PC-3 (cell line): ENCODE results near the gene LRRC61.

ENCODE experiments used
- EZH2 ChIP-seq: fragments of 300-600 bp; sonication (generic); IDR thresholded peaks from one replicate; pipeline ENCODE4 v1.6.1; 2017; ENCODE audit warnings: antibody characterized with exemption, mild to moderate bottlenecking, low read length; ENCODE audit not compliant: unreplicated experiment
- TF ChIP-seq, protein P1 (sequence below): fragments of 300-600 bp; sonication (generic); conservative IDR thresholded peaks from 2 replicates; pipeline ENCODE4 v1.5.1; 2017; ENCODE audit warnings: antibody characterized with exemption, low read depth, mild to moderate bottlenecking, low read length

DNA sequence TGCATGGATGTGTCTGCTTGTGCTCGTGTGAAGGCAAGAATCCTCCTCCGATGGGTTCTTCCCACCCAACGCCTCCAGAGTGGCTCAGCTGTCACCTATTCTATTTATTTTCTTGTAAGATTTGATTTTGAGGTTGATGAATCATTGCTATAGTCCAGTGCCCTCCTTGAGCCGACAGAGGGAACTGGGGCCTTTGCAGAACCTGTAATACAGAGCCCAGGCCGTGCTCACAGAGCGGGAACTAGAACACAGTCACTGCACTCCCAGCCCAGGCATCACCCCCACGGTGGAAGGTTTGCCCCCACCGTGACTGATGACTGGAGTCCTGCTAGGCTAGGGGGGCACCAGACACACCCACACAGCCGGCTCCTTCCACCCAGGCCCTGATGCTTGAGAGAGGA is 16.3 kb downstream of the LRRC61 start:
- TF ChIP-seq, protein P1, sequence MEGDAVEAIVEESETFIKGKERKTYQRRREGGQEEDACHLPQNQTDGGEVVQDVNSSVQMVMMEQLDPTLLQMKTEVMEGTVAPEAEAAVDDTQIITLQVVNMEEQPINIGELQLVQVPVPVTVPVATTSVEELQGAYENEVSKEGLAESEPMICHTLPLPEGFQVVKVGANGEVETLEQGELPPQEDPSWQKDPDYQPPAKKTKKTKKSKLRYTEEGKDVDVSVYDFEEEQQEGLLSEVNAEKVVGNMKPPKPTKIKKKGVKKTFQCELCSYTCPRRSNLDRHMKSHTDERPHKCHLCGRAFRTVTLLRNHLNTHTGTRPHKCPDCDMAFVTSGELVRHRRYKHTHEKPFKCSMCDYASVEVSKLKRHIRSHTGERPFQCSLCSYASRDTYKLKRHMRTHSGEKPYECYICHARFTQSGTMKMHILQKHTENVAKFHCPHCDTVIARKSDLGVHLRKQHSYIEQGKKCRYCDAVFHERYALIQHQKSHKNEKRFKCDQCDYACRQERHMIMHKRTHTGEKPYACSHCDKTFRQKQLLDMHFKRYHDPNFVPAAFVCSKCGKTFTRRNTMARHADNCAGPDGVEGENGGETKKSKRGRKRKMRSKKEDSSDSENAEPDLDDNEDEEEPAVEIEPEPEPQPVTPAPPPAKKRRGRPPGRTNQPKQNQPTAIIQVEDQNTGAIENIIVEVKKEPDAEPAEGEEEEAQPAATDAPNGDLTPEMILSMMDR, result no peak
- TF ChIP-seq EZH2, result no peak
